ENCODE data around the gene TMEM131.
"Not testable (repeated sequence)": the region's sequence is repeated elsewhere in the genome, so short reads cannot be mapped to it uniquely, and the experiment has no call there.

Gene TMEM131

DNA sequence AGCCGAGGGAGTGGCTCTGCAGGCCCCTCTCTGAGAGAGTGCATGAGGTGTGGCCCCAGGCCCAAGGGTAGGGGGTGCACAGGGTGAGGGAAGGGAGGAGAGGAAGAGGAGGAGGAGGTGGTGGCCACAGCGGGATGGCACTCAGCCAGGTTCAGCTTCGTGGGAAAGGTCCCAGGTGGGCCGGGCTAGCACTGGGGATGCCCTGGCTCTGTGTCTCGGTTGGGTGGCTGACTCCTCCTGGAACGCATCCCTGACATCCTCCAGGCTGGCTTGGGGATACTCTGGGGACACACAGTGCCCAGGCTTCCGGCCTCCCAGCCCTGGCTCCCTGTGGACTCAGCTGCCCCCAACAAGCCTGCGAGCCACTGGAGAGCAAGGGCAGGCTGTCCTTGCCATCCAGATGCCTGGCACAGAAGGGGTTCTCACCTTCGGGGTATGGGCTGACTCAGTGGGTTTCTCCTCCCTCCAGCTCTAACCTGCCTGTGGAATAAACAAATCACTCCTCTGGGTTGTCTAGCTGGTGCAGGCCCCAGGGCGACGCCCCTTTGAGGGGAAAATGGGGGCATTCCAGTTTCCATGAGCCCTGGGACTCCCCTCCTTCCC lies 283.0 kb downstream of the TMEM131 start:
- TF ChIP-seq JUND (IDR thresholded peaks at IDR 0.05; ENCODE audit: low read depth), result no peak
- DNase-seq (ENCODE audit: low read depth in 1 of 2, low spot score in 1 of 2), result no peak
- in situ Hi-C loops (cut with HindIII; ENCODE audit: low pct_unique_long_range_greater_than_20kb, low sequenced_read_pairs), result no loop called here

DNA sequence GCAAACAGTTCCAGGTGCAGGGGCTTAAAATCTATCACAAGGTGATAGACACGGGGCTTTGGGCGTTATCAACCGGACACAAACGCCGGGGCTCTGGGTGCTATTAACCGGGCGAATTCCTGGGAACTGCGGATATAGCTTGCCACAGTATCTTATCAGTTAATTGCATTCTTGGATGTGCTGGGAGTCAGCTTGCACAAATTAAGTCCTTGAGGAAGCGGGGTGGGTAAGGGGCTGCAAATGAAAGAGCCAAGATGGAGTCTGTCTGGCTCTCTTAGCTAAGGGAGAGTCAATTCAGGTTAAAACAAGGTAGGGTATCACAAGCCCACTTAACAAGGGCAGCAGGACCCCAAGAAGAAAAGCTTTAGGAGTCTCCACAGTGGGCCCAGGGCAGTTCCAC lies 283.6 kb downstream of the TMEM131 start:
- DNase-seq (ENCODE audit: low read depth in 1 of 2, low spot score in 1 of 2); in situ Hi-C loops (cut with HindIII; ENCODE audit: low pct_unique_long_range_greater_than_20kb, low sequenced_read_pairs): not testable (repeated sequence)

DNA sequence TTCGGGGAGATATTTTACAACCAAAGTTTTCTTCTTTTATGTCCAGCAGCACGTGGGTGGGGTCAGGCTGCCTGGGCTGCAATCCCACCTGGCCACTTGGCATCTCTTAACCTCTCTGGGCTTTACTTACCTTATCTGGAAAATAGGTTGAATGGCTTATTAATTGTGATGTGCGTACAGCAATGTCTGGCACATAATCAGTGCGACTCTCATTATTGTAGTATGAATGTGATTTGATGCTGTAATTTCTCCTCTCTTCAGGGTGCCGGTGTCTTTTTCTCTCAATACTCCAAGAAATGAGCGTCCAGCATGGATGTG lies 284.4 kb downstream of the TMEM131 start:
- no peak for DNase-seq (ENCODE audit: low read depth in 1 of 2, low spot score in 1 of 2)
- TF ChIP-seq JUND (IDR thresholded peaks at IDR 0.05; ENCODE audit: low read depth), result no peak
- in situ Hi-C loops (cut with HindIII; ENCODE audit: low pct_unique_long_range_greater_than_20kb, low sequenced_read_pairs), result no loop called here

DNA sequence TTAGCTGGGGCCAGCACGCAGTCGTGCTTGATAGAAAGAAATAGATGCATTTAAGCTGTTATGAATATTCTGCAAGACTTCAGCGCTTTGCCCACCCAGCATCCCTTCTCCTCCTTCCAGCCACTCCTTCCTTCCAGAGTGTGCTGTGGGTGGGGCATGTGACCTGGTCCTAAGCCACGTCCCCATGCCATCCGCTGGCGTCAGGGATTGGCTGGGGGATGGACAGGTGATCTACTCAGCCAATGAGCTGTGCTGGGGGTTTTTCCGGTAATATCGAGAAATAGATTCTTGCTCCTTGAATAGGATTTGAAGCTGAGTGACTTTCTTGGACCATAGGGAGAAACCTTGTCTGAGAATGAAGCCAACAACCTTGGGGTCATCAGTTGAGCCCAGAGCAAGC lies 287.1 kb downstream of the TMEM131 start:
- no peak for TF ChIP-seq JUND (IDR thresholded peaks at IDR 0.05; ENCODE audit: low read depth)
- in situ Hi-C loops (cut with HindIII; ENCODE audit: low pct_unique_long_range_greater_than_20kb, low sequenced_read_pairs), result no loop called here
- DNase-seq (ENCODE audit: low read depth in 1 of 2, low spot score in 1 of 2), result no peak

DNA sequence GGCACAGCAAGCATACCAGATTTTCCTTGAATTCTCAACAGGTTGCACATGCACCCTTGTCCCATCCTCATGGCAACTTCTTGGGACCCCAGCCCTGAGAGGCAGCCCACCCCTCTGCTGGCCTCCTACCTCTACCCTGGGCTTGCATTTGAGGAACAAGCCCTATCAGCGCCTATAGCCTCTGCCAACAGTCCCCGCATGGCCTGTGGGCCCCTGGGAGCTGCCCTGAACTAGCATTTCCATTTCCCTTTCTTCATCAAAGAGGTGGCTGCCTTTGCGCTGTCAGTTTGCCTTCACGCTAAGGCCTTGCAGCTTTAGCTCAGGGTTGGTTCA lies 287.7 kb downstream of the TMEM131 start:
- no peak for DNase-seq (ENCODE audit: low read depth in 1 of 2, low spot score in 1 of 2)

DNA sequence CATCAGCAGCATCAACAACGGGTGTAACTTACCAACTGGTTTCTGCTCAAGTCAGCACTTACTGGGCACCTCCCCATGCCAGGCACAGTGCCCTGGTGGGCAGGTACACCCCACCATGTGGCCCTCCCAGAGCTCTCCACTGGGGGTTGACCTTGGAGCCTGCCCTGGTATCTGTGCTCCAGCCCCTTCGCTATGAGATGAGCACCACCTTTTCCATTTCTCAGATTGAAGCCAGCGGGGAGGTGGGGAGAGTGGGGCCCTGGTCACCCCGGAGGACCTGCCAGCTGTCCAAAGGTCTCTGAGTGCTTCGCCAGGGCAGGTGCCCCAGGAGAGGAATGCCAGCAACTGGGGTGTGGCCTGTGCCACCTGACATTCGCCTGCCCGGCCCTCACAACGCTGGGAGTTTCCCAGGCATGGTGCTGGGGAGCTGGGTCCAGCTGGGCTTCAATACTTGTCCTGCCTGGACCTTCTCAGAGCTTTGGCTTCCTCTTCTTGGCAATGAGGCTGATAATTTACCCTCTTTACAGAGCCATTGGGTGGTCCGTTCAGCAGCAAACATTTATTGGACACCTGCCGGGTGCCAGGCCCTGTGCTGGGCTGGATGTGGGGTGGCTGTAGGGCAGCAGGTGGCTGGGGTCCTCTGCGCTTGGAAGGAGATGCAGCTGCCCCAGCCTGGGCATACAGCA lies 288.2 kb downstream of the TMEM131 start:
- in situ Hi-C loops (cut with HindIII; ENCODE audit: low pct_unique_long_range_greater_than_20kb, low sequenced_read_pairs), result no loop called here
- no peak for DNase-seq (ENCODE audit: low read depth in 1 of 2, low spot score in 1 of 2)
- TF ChIP-seq JUND (IDR thresholded peaks at IDR 0.05; ENCODE audit: low read depth), result no peak

More for the DNA sequence above, 287.7 kb downstream of the TMEM131 start:
- TF ChIP-seq JUND (IDR thresholded peaks at IDR 0.05; ENCODE audit: low read depth), result no peak
- in situ Hi-C loops (cut with HindIII; ENCODE audit: low pct_unique_long_range_greater_than_20kb, low sequenced_read_pairs), result no loop called here

DNA sequence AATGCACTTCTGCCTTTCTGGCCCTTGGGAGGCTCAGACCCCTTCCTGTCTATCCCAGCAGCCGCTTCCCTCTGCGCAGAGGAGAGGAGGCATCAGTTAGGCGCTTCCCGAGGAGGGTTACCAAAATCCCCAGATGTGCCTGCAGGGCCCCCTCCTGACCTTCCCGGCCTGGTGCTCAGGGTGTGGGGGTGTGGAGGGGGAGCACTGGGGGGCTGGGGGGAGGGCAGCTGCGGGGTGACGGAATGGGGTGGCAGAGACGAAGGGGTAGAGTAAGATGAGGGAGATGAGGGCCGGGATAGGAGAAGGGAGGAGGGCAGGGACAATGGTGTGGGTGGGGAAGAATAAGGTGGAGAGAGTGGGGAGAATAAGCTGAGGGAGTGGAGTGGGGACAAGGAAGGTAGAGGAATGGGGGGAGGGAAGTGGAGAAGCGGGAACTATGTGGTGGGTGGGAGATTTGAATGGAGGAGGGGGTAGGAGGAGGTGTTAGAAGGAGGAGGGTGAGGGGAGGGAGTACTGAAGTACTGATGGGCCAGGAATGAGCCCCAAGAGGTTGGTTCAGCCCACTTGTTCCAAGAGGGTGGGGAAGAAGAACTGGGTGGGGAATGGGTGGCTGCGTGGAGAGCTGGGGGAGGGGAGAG lies 288.9 kb downstream of the TMEM131 start:
- DNase-seq (ENCODE audit: low read depth in 1 of 2, low spot score in 1 of 2), result no peak
- in situ Hi-C loops (cut with HindIII; ENCODE audit: low pct_unique_long_range_greater_than_20kb, low sequenced_read_pairs), result no loop called here
- no peak for TF ChIP-seq JUND (IDR thresholded peaks at IDR 0.05; ENCODE audit: low read depth)
